HEK293 (cell line): ENCODE data around the gene LYVE1.

Source experiments
- CTCF ChIA-PET: fragments of 350-600 bp; formaldehyde crosslinking; extraction: SDS; loops from one replicate; lab custom pipeline; 2021; ENCODE audit warnings: antibody characterized with exemption; lab: Yijun Ruan, JAX
- POLR2A ChIA-PET: fragments of 300-600 bp; formaldehyde crosslinking; extraction: SDS; loops from one replicate; lab custom pipeline; 2020; ENCODE audit warnings: antibody characterized with exemption, inconsistent platforms; lab: Yijun Ruan, JAX
- H3K27ac ChIP-seq: fragments of 200-500 bp; sonication (Bioruptor generic); 2 replicates; pipeline ENCODE4 v1.5.1; 2014; ENCODE audit warnings: low read depth, low read length, control low read depth, inconsistent platforms; ENCODE audit errors: extremely low read depth
- H3K36me3 ChIP-seq, 2 experiments: fragments of 200-500 bp in 1 of 2; sonication (Bioruptor generic) in 1 of 2; 1 replicate in 1 of 2; 2 replicates in 1 of 2; pipeline ENCODE4 v1.5.1; 2014 to 2017; ENCODE audit warnings: inconsistent platforms in 2 of 2, low read length in 2 of 2; ENCODE audit not compliant: control insufficient read depth in 2 of 2, insufficient read depth in 1 of 2
- H3K4me1 ChIP-seq: fragments of 200-500 bp; sonication (Bioruptor generic); 2 replicates; pipeline ENCODE4 v1.5.1; 2014; ENCODE audit warnings: mild to moderate bottlenecking, low read length, inconsistent platforms; ENCODE audit not compliant: control insufficient read depth, insufficient read depth
- H3K4me3 ChIP-seq: 2 replicates; pipeline ENCODE4 v1.5.1; 2011; ENCODE audit warnings: low read depth, mild to moderate bottlenecking, control low read depth, low read length, moderate library complexity
- H3K9me3 ChIP-seq: fragments of 200-500 bp; sonication (Bioruptor generic); 2 replicates; pipeline ENCODE4 v1.5.1; 2014; ENCODE audit warnings: low read depth, low read length, inconsistent platforms; ENCODE audit not compliant: control insufficient read depth, insufficient read depth
- GLIS1 ChIP-seq: fragments of 450-650 bp; formaldehyde crosslinking; IDR thresholded peaks from 2 replicates; pipeline ENCODE4 v1.5.1; 2016; ENCODE audit warnings: missing biosample characterization, missing genetic modification characterization
- HOXC10 ChIP-seq: sonication (generic); formaldehyde crosslinking; IDR thresholded peaks from 2 replicates; pipeline ENCODE4 v1.8.1; 2023; ENCODE audit warnings: mild to moderate bottlenecking, missing genetic modification reagents
- HOXD13 ChIP-seq: sonication (generic); formaldehyde crosslinking; IDR thresholded peaks from 2 replicates; pipeline ENCODE4 v1.8.0; 2022; ENCODE audit warnings: missing genetic modification reagents, borderline replicate concordance
- IKZF3 ChIP-seq: fragments of 450-650 bp; IDR thresholded peaks from 2 replicates; pipeline ENCODE4 v1.5.0; 2018; ENCODE audit warnings: missing biosample characterization, mild to moderate bottlenecking, missing genetic modification characterization, moderate library complexity
- SP2 ChIP-seq: fragments of 450-650 bp; formaldehyde crosslinking; IDR thresholded peaks from 2 replicates; pipeline ENCODE4 v1.5.1; 2016; ENCODE audit warnings: missing biosample characterization, missing genetic modification characterization
- ZBTB10 ChIP-seq: fragments of 450-650 bp; formaldehyde crosslinking; IDR thresholded peaks from 2 replicates; pipeline ENCODE4 v1.5.1; 2016; ENCODE audit warnings: missing biosample characterization, missing genetic modification characterization
- ZNF114 ChIP-seq: fragments of 450-650 bp; formaldehyde crosslinking; IDR thresholded peaks from 2 replicates; pipeline ENCODE4 v1.5.0; 2017; ENCODE audit warnings: missing biosample characterization, missing genetic modification characterization
- ZNF211 ChIP-seq: fragments of 450-650 bp; formaldehyde crosslinking; IDR thresholded peaks from 2 replicates; pipeline ENCODE4 v1.5.1; 2016; ENCODE audit warnings: low read depth, missing biosample characterization, missing genetic modification characterization
- ZNF239 ChIP-seq: fragments of 450-650 bp; formaldehyde crosslinking; IDR thresholded peaks from 2 replicates; pipeline ENCODE4 v1.5.1; 2016; ENCODE audit warnings: missing biosample characterization, missing genetic modification characterization
- ZNF266 ChIP-seq: fragments of 450-650 bp; formaldehyde crosslinking; IDR thresholded peaks from 2 replicates; pipeline ENCODE4 v1.5.1; 2016; ENCODE audit warnings: missing biosample characterization, missing genetic modification characterization, low read depth
- ZNF341 ChIP-seq: fragments of 450-650 bp; formaldehyde crosslinking; IDR thresholded peaks from 2 replicates; pipeline ENCODE4; 2016; ENCODE audit warnings: low read depth, missing biosample characterization, missing genetic modification characterization
- ZNF350 ChIP-seq: fragments of 450-650 bp; formaldehyde crosslinking; IDR thresholded peaks from 2 replicates; pipeline ENCODE4 v1.5.0; 2017; ENCODE audit warnings: missing biosample characterization, mild to moderate bottlenecking, missing genetic modification characterization
- ZNF362 ChIP-seq: fragments of 450-650 bp; formaldehyde crosslinking; IDR thresholded peaks from 2 replicates; pipeline ENCODE4 v1.5.1; 2016; ENCODE audit warnings: missing biosample characterization, missing genetic modification characterization
- ZNF561 ChIP-seq: fragments of 450-650 bp; IDR thresholded peaks from 2 replicates; pipeline ENCODE4 v1.5.1; 2018; ENCODE audit warnings: missing biosample characterization, missing genetic modification characterization, borderline replicate concordance
- ZNF580 ChIP-seq: fragments of 450-650 bp; formaldehyde crosslinking; IDR thresholded peaks from 2 replicates; pipeline ENCODE4 v1.5.1; 2016; ENCODE audit warnings: missing biosample characterization, missing genetic modification characterization
- ZNF600 ChIP-seq: fragments of 450-650 bp; formaldehyde crosslinking; IDR thresholded peaks from 2 replicates; pipeline ENCODE4 v1.5.1; 2016; ENCODE audit warnings: missing biosample characterization, missing genetic modification characterization
- ZSCAN23 ChIP-seq: fragments of 450-650 bp; formaldehyde crosslinking; IDR thresholded peaks from 2 replicates; pipeline ENCODE4 v1.5.1; 2016; ENCODE audit warnings: missing biosample characterization, missing genetic modification characterization
- TF ChIP-seq, protein P1 (sequence below): sonication (generic); formaldehyde crosslinking; IDR thresholded peaks from 2 replicates; pipeline ENCODE4 v1.8.1; 2022; ENCODE audit warnings: mild to moderate bottlenecking, moderate library complexity, missing genetic modification reagents
- TF ChIP-seq, protein P2 (sequence below): fragments of 450-650 bp; formaldehyde crosslinking; IDR thresholded peaks from 2 replicates; pipeline ENCODE4 v1.5.1; 2016; ENCODE audit warnings: missing biosample characterization, missing genetic modification characterization
- TF ChIP-seq, protein P3 (sequence below): fragments of 450-650 bp; formaldehyde crosslinking; IDR thresholded peaks from 2 replicates; pipeline ENCODE4 v1.5.1; 2017; ENCODE audit warnings: missing biosample characterization, missing genetic modification characterization

Gene LYVE1

GRCh38 chr11:10540915-10541560 lies 27.4 kb downstream of the LYVE1 start, which contains the start of gene RNF141 (continued):
- TF ChIP-seq, protein P1, sequence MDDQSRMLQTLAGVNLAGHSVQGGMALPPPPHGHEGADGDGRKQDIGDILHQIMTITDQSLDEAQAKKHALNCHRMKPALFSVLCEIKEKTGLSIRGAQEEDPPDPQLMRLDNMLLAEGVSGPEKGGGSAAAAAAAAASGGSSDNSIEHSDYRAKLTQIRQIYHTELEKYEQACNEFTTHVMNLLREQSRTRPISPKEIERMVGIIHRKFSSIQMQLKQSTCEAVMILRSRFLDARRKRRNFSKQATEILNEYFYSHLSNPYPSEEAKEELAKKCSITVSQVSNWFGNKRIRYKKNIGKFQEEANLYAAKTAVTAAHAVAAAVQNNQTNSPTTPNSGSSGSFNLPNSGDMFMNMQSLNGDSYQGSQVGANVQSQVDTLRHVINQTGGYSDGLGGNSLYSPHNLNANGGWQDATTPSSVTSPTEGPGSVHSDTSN (CRISPR knock-in tag) = peak; percentile 90
- TF ChIP-seq GLIS1 (peak; percentile 69), ZNF362 (tag by site-specific recombination) (no peak), SP2 (tag by site-specific recombination) (peak; percentile 64), ZNF211 (tag by site-specific recombination) (no peak), HOXC10 (CRISPR knock-in tag) (0 out of 2 replicates have a peak, but pooled peaks have one; percentile 47), ZNF239 (tag by site-specific recombination) (no peak), ZBTB10 (tag by site-specific recombination) (peak; percentile 69; the same call in 1 of the 2 replicates), ZNF561 (tag by site-specific recombination) (0 out of 2 replicates have a peak, but pooled peaks have one; percentile 33), ZNF600 (tag by site-specific recombination) (0 out of 2 replicates have a peak, but pooled peaks have one; percentile 43)
- TF ChIP-seq, protein P2, sequence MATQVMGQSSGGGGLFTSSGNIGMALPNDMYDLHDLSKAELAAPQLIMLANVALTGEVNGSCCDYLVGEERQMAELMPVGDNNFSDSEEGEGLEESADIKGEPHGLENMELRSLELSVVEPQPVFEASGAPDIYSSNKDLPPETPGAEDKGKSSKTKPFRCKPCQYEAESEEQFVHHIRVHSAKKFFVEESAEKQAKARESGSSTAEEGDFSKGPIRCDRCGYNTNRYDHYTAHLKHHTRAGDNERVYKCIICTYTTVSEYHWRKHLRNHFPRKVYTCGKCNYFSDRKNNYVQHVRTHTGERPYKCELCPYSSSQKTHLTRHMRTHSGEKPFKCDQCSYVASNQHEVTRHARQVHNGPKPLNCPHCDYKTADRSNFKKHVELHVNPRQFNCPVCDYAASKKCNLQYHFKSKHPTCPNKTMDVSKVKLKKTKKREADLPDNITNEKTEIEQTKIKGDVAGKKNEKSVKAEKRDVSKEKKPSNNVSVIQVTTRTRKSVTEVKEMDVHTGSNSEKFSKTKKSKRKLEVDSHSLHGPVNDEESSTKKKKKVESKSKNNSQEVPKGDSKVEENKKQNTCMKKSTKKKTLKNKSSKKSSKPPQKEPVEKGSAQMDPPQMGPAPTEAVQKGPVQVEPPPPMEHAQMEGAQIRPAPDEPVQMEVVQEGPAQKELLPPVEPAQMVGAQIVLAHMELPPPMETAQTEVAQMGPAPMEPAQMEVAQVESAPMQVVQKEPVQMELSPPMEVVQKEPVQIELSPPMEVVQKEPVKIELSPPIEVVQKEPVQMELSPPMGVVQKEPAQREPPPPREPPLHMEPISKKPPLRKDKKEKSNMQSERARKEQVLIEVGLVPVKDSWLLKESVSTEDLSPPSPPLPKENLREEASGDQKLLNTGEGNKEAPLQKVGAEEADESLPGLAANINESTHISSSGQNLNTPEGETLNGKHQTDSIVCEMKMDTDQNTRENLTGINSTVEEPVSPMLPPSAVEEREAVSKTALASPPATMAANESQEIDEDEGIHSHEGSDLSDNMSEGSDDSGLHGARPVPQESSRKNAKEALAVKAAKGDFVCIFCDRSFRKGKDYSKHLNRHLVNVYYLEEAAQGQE (tag by site-specific recombination) = peak; percentile 47; the same call in 1 of the 2 replicates
- TF ChIP-seq, protein P3, sequence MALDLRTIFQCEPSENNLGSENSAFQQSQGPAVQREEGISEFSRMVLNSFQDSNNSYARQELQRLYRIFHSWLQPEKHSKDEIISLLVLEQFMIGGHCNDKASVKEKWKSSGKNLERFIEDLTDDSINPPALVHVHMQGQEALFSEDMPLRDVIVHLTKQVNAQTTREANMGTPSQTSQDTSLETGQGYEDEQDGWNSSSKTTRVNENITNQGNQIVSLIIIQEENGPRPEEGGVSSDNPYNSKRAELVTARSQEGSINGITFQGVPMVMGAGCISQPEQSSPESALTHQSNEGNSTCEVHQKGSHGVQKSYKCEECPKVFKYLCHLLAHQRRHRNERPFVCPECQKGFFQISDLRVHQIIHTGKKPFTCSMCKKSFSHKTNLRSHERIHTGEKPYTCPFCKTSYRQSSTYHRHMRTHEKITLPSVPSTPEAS (tag by site-specific recombination) = 0 out of 2 replicates have a peak, but pooled peaks have one; percentile 11

DNA sequence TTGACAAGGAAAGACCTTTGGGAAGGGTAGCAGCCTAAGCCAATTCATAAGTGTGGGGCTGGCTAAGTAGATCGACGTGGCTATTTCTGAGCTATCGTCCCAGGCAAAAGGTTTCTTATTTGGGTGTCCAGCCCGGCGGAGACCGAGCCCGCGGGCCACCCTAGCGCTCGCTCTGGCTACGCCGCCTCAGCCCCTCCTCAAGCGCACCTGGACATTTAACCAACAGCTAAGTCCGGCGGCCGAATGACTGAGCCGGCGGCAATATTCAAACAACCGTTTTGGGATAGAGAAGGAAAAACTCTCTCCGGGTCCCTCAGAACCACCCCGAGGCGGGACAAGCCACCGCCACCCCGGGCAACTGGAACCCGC lies 27.9 kb downstream of the LYVE1 start:
- H3K9me3 ChIP-seq = no peaks in the 10 kb centered on the region
- peak overlapping the region; percentile 85 for H3K4me3 ChIP-seq
- CTCF ChIA-PET = interaction anchor here (0.6 to 3.1 kb wide), 23 partner anchors 9 to 230 kb away, joined by 3 to 25 read pairs (median 4); partner anchors contain the start of gene AMPD3
- POLR2A ChIA-PET = interaction anchor here (0.7 to 2.3 kb wide), 14 partner anchors 8 to 1489 kb away, joined by 3 to 13 read pairs (median 4); partner anchors contain the start of genes ADM, AMPD3, CTR9 and EIF4G2
- H3K36me3 ChIP-seq = no peaks in the 10 kb centered on the region
- no peaks in the 10 kb centered on the region for H3K4me1 ChIP-seq
- H3K27ac ChIP-seq = no peak overlapping the region; the same call in 1 of the 2 replicates
- TF ChIP-seq HOXD13 (CRISPR knock-in tag) = no peak
- TF ChIP-seq ZNF341 (tag by site-specific recombination) = no peak
- TF ChIP-seq, protein P2 (tag by site-specific recombination) = no peak
- TF ChIP-seq ZSCAN23 = no peak
- no peak for TF ChIP-seq IKZF3 (tag by site-specific recombination)
- TF ChIP-seq SP2 (tag by site-specific recombination) = no peak
- no peak for TF ChIP-seq ZNF266
- no peak for TF ChIP-seq ZNF114 (tag by site-specific recombination)
- no peak for TF ChIP-seq ZNF580 (tag by site-specific recombination)
- no peak for TF ChIP-seq ZNF350
